ENCODE results near the gene LDLRAD3.

DNA sequence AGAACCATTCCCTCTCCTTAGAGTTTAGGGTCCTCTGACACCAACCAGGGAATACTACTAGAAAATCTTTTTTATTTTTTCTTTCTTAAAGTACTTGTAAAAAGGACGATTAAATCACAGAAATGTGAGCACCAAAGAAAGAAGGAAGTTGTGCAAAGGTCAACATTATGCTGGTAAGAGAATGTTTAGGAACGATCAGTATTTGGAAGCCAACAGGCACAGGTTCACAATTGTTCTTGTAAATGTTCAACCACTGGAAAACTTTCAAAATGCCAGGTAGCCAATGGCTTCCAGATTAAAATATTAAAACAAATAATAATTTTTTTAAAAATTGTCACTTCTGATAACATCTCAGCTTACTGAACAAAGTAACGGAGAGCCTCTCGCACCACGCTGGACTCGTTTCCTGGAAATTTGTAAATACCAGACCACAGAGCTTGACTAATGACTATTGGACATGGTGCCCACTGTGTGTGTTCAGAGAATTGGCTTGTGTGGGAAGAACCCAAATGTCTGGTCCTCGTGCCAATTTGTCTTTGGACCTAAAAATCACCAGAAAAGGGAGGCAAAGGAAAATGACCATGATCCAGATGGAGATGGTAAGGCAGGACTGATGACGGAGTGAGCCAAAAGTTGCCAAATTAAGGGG, 324.6 kb downstream of the LDLRAD3 start:
- TF ChIP-seq CTCF (conservative IDR thresholded peaks at IDR 0.05; ENCODE audit: low read length) (no peak), EZH2phosphoT487 (IDR thresholded peaks at IDR 0.05; ENCODE audit: borderline replicate concordance) (no peak)

All from Loucy (cell line).